Activated T-cell treated with anti-CD3 and anti-CD28 coated beads, Interleukin-2, amount 50 U/mL, for 48 hours (primary cell): ENCODE measurements around the gene VIPR1.

Experiments used
- DNase-seq, 2 experiments: peaks; one replicate each; pipeline ENCODE4 v3.0.0-alpha.2; 2020

VIPR1 gene

GRCh38 chr3:42493798-42494151, 8.7 kb upstream of the VIPR1 start:
- DNase-seq = no peak

- DNase-seq = peak in 1 of 2 experiments; percentile 1
Measured at GRCh38 chr3:42495393-42495792, 7.0 kb upstream of the VIPR1 start.

GRCh38 chr3:42497009-42497731, 5.3 kb upstream of the VIPR1 start:
- DNase-seq = peak; percentile 3 to 11

DNA sequence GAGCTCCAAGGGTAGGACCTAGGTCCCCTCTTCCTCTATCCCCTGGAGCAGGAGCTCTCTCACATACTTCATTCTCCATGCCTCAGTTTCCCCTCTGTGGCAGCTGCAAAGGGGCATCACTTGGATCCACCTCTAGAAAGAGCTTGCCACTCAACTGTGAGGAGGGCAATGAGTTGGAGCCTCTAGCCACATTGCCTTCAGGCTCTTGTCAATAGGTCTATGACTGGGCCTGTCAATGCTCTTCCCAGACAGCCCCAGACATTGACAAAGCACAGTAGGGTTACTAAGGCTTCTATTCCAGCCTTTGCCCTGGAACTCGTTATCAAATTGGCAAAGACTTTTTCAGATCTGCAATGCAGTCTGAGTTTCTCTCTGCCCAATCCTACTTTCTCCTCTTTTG, 4.4 kb upstream of the VIPR1 start:
- DNase-seq = peak in 1 of 2 experiments; percentile 11

DNA sequence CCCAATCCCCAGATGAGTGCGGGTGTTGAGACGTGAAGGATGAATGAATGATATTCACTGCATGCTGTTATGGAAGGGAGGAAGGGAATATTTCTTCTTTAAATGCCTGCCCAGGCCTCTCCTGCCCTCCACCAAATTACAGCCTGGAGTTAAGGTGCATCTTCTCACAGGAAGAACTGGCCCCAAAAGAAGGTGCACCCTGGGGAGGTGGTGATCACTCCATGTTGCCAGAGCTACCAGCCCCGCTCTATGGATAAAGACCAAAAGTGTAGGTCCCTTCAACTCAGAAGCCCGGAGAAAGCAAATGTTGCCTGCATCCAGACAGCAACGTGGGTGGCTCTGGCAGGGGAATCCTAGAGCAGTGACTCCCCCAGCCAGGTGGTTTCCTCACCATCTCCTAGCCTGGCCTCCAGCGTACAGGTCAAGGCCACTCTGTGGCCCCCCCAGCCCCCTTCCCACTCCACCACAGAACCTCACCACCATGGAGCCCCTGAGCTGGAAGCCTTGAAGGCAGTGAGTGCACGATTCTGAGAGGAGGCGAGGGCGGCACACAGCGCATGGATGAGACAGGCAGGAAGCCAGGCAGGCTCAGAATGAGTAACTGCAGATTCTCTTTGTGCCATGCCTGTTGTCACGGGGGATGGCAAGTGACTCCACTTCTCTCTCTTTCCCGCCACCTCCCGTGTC, 3.5 kb upstream of the VIPR1 start:
- peak; percentile 40 to 48 for DNase-seq

- no peak for DNase-seq
Measured at GRCh38 chr3:42499478-42499871, 3.0 kb upstream of the VIPR1 start.

DNA sequence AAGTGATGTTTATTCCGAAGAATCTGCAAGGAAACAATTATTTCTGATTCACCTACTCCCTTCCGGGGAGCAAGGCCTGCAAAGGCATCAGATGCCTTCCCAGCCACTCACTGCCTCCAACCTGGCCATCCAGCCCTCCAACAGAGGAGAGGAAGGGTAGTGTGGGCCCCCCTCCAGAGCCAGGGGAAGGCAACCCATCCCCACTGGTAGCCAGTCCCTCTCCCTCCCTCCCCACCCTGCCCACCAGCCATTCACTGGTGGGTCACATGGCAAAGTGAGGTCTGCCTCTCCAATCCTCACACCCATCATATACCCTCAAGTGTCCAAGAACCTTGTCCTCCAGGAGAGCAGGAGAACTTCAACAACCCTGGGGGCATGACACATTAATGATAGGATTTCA, 2.4 kb upstream of the VIPR1 start:
- DNase-seq = peak in 1 of 2 experiments; percentile 10

- peak in 1 of 2 experiments; percentile 4 for DNase-seq
Measured at GRCh38 chr3:42500909-42501308, 1.5 kb upstream of the VIPR1 start.

DNA sequence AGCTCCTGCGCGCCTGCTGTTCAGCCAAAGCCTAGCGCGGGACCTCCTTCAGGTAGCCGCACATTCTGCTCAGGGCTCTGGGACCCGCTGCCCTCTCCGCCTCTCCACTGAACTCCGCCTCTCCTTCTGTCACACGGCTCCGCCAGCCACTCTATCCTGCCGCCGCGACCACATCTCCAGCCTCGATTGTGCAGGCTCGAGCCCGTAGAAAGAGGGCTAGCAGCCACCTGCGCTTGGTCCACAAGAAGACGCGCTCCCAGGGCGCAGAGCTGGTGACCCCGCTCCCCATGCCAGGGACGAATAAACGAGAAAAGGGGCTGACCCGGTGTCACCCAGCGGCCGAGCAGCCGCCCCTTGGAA, 1.1 kb upstream of the VIPR1 start:
- no peak for DNase-seq

GRCh38 chr3:42501681-42502428, 588 bp upstream of the VIPR1 start:
- DNase-seq = peak; percentile 78 to 82

DNA sequence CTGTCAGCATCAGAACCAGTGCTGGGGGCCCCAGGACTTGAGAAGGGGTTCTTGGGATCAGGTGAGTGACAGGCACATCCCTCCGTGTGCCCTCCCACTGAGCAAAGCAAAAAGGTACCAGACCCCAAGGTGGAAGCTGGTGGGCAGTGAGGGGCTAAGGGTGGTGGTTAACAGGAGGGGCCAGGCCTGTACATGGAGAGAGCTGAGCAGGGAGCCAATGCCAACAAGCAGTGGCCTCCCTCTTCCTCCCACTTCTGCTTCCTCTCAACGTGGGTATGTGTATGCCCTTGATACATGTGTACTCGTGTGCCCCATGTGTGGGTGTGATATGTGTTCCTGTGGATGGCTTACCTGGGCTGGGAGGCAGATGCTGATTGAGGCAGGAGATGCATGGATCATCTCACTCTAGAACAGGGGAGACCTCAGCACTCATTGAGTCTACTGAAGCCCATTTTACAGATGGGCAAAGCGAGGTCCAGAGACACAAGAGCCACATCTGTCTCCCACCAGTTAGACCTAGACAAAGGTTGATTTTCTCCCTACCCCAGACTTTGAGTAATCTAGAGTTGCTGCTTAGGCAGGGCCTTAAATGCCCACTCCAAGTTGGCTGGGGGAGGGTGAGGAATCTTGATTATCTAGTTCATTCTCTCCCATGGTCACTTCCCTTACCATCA, 945 bp downstream of the VIPR1 start:
- peak; percentile 17 to 22 for DNase-seq

- peak; percentile 12 to 17 for DNase-seq
Measured at GRCh38 chr3:42503957-42504333, 1.5 kb downstream of the VIPR1 start.

DNA sequence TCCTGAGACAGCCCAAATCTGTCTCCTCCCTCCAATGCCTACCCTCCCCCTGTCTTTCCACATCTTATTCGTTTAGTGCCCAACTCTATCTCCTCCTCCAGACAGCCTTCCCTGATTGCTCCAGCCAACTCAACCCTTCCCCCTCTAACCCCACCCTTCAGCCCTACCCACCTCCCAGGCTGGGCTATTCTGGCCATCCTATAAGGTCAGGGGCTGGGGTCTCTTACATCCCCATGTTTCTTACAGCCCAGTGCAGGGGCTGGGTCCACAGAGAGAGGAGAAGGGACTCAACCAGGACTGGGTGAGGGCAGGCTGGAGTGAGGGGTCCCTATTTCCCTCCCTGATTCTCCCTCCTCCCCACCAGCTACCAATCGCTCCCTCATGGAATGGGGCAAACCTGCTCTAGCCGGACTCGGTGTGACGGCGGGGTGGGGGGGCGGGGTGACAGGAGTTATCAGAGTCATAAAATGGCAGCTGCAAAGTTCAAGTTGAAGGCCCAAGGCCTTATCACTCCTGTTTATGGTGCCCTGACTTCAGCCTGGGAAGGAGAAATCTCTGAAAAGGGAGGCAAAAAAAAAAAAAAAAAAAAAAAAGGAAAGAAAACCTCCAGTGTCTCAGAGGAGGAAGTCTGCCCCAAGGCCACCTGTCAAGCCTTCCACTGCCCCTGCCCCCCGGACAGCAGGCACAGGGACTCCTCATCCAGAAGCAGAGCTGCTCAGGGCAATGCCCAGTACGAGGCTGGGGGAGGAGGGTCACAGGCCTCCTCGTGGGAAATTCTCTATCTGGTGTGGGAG, 2.1 kb downstream of the VIPR1 start:
- peak; percentile 12 to 14 for DNase-seq

DNA sequence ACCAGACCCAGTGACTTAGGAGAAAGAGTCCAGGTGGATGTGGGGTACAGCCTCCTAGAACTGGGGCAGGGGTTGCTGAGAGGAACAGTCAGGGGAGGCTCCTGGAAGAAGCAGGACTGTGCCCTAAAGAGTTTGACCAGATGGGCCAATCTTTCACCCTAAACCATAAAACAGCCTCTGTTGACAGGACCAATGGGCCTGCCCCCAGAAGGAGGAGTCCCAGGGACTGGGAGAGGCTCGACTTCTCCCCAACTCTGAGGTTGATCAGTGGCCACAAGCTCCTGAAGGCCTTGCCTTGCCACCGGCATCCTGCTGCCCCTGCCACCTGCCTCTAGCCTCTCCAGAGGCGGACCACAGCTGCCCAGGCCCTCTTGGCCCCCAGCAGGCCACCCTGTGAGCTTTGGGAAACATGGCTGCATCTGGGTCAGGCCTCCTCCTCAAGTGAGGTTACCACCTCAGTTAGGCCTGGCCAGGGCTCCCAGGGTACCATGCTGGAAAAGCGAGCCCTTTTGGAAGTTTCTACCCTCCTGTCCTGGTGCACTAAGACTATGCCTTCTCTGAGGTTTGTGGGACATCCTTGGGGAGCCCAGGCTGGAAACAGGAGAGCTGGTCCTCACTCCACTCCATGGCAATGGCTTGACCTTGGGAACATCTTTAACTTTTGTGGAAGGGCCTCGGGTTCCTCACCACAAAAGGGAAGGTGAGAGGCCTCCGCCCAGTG, 2.8 kb downstream of the VIPR1 start:
- peak in 1 of 2 experiments; percentile 17 for DNase-seq

- DNase-seq = peak; percentile 11 to 16
Measured at GRCh38 chr3:42505849-42506410, 3.5 kb downstream of the VIPR1 start.

DNA sequence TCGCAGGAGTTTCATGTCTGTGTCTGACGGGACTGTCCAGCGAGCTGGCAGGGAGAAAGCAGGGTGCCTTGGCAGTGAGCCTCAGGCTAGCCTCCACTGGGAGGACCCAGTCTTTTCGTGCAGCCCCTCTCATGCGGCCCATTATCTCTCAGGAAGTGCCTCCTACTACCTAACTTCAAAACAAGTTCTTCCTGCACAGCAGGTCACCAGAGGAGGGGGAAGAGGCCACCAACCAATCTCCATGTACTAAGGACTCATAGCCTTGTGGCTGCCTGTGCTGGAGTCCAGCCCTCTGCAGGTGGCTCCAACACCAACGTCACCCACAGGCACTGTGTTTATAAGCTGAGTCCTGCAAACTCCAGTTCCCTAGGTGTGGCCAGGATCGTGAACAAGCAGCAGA, 4.8 kb downstream of the VIPR1 start:
- peak in 1 of 2 experiments; percentile 32 for DNase-seq

DNA sequence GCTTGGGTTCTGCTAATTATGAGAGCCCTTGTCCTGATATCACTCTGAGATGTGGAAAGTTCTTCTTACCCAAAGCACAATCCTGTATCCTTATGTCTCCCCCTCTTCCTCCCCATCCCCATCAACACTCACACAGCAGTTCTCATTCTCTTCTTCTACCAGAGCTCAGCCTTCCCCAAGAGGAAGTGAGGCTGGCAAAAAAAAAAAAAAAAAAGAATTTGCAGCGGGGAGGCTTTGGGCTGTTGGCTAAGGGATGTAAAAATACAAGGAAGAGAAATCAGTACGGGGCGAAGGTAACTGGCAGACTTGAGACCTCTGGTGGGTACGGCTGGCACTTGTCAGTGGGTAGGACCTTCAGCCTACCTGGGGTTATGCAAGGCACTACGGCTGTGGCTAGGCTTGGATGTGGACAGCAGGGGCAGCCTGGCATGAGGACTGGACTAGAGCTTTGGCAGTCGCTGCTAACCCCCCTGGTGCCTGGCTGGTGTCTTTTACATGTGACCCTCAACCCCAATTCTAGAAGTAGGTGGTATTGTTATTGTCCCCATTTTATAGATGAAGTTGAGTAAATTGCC, 5.4 kb downstream of the VIPR1 start:
- no peak for DNase-seq

DNA sequence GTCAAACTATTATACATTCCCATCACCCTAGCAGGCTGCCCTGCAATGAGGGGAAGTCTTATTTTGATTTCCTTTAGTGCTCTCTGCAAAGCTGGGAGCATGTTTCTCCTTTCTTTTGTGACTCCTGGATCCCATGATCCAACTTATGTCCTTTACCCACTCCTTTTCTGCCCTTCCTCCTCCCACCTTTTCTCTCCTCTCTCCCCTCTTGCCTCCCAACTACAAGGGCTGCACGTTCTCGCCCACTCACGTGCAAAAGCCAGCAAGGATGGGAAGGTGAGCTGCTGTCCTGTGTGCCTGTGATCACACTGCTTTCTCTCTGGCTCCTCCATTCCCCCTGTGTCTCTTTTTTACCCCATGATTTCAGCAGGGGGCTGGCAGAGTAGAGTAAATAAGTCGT, 6.1 kb downstream of the VIPR1 start:
- no peak for DNase-seq

- DNase-seq = no peak
Measured at GRCh38 chr3:42509111-42509510, 6.7 kb downstream of the VIPR1 start.

GRCh38 chr3:42510325-42510724, 7.9 kb downstream of the VIPR1 start:
- DNase-seq = no peak

GRCh38 chr3:42511201-42511600, 8.8 kb downstream of the VIPR1 start:
- DNase-seq = no peak
